HCT116 (cell line): ENCODE results near the gene FIBCD1. TPM values are rescaled to one million over a fixed set of nuclear protein-coding genes. Genes with fewer than 3 reads are reported as not detected.

ENCODE experiments used
- ATAC-seq: fragments of 200-7000 bp; cut with Tn5 transposase; 2 replicates; pipeline ENCODE4 v1.9.1; 2020; ENCODE audit warnings: mild to moderate bottlenecking, moderate library complexity
- BruUV-seq: library from RNA; stranded (reverse); fragments of 400-500 nt; replicated peaks from 2 replicates; lab custom pipeline; 2021; lab: Mats Ljungman, UMichigan
- CTCF ChIA-PET: fragments of 300-600 bp; sonication (Branson Sonifier 250); formaldehyde crosslinking; loops from one replicate; lab custom pipeline; 2021; ENCODE audit warnings: antibody characterized with exemption; lab: Charles Lee
- POLR2A ChIA-PET: fragments of 300-600, 350-600 bp; sonication (Branson Sonifier 250); formaldehyde crosslinking; loops from one replicate; lab custom pipeline; 2021; ENCODE audit warnings: antibody characterized with exemption; lab: Charles Lee
- RAD21 ChIA-PET, 2 experiments: fragments of 300-600 bp; sonication (Branson Sonifier 250); formaldehyde crosslinking; loops; one replicate each; lab custom pipeline; 2023; ENCODE audit warnings: low total read pairs in 2 of 2; ENCODE audit not compliant: uncharacterized antibody in 2 of 2, unreplicated experiment in 2 of 2, low non-redundant PET in 1 of 2; lab: Charles Lee
- DNase-seq: peaks from one replicate; pipeline ENCODE4 v3.0.0-alpha.2; 2010; ENCODE audit warnings: low read depth, low spot score
- H2AFZ ChIP-seq: fragments of 200-600 bp; shearing (Covaris generic), sonication (generic); 2 replicates; pipeline ENCODE4 v1.6.1; 2017; ENCODE audit warnings: low read depth, mixed run types, mixed read lengths, antibody characterized with exemption, low read length; ENCODE audit not compliant: poor library complexity, severe bottlenecking
- H3K27ac ChIP-seq: 2 replicates; pipeline ENCODE4 v1.5.1; 2012; ENCODE audit warnings: low read depth, low read length
- H3K27me3 ChIP-seq: fragments of 200-600 bp; sonication (generic); 2 replicates; pipeline ENCODE4 v1.6.1; 2016; ENCODE audit warnings: mixed run types, low read length, mixed read lengths; ENCODE audit not compliant: insufficient read depth
- H3K36me3 ChIP-seq, 2 experiments: fragments of 200-500 bp in 1 of 2; fragments of 200-600 bp in 1 of 2; sonication (Bioruptor generic) in 1 of 2; sonication (generic) in 1 of 2; 2 replicates each; pipeline versions ENCODE4 v1.5.1 to v1.6.1; 2014 to 2016; ENCODE audit warnings: low read length in 2 of 2, inconsistent platforms in 1 of 2, mixed read lengths in 1 of 2, mixed run types in 1 of 2; ENCODE audit not compliant: insufficient read depth in 2 of 2, control insufficient read depth in 1 of 2
- H3K4me1 ChIP-seq, 2 experiments: fragments of 200-600 bp in 1 of 2; sonication (generic) in 1 of 2; 2 replicates each; pipeline versions ENCODE4 v1.5.1 to v1.6.1; 2012 to 2017; ENCODE audit warnings: low read length in 2 of 2, inconsistent platforms in 1 of 2, mild to moderate bottlenecking in 1 of 2, mixed read lengths in 1 of 2, mixed run types in 1 of 2, moderate library complexity in 1 of 2; ENCODE audit not compliant: insufficient read depth in 2 of 2, control insufficient read depth in 1 of 2
- H3K4me2 ChIP-seq: fragments of 200-600 bp; sonication (generic); 2 replicates; pipeline ENCODE4 v1.6.1; 2017; ENCODE audit warnings: mixed run types, low read length, mixed read lengths
- H3K4me3 ChIP-seq, 2 experiments: fragments of 200-600 bp in 1 of 2; sonication (generic) in 1 of 2; replicated peaks in 1 of 2; 2 replicates each; pipeline ENCODE4 v1.5.1; 2011 to 2016; ENCODE audit warnings: low read length in 2 of 2, control low read depth in 1 of 2, low read depth in 1 of 2, mild to moderate bottlenecking in 1 of 2, mixed read lengths in 1 of 2, mixed run types in 1 of 2
- H3K79me2 ChIP-seq: fragments of 200-600 bp; sonication (generic); 2 replicates; pipeline ENCODE4 v1.6.1; 2017; ENCODE audit warnings: mild to moderate bottlenecking, mixed run types, low read length, moderate library complexity, mixed read lengths; ENCODE audit not compliant: insufficient read depth
- H3K9ac ChIP-seq: fragments of 200-600 bp; sonication (generic); 2 replicates; pipeline ENCODE4 v1.6.1; 2016; ENCODE audit warnings: low read length, mixed read lengths
- H3K9me2 ChIP-seq: fragments of 200-600 bp; sonication (generic), shearing (Covaris generic); 2 replicates; pipeline ENCODE4 v1.6.1; 2017; ENCODE audit warnings: mixed run types, mild to moderate bottlenecking, moderate library complexity; ENCODE audit not compliant: insufficient read depth
- H3K9me3 ChIP-seq, 2 experiments: fragments of 200-500 bp in 1 of 2; fragments of 200-600 bp in 1 of 2; sonication (Bioruptor generic) in 1 of 2; sonication (generic) in 1 of 2; 2 replicates each; pipeline ENCODE4 v1.6.1; 2014 to 2017; ENCODE audit warnings: low read length in 2 of 2, mixed read lengths in 2 of 2, inconsistent platforms in 1 of 2, low read depth in 1 of 2, mild to moderate bottlenecking in 1 of 2, mixed run types in 1 of 2, moderate library complexity in 1 of 2; ENCODE audit not compliant: control insufficient read depth in 1 of 2, insufficient read depth in 1 of 2
- H4K20me1 ChIP-seq: fragments of 200-600 bp; sonication (generic), shearing (Covaris generic); 2 replicates; pipeline ENCODE4 v1.6.1; 2017; ENCODE audit warnings: mixed run types, mild to moderate bottlenecking, moderate library complexity; ENCODE audit not compliant: insufficient read depth
- EGR1 ChIP-seq: IDR thresholded peaks from 2 replicates; pipeline ENCODE4 v1.6.1; 2012; ENCODE audit warnings: low read depth
- ELF1 ChIP-seq: IDR thresholded peaks from 2 replicates; pipeline ENCODE4 v1.6.1; 2012; ENCODE audit warnings: low read depth, borderline replicate concordance
- MAX ChIP-seq: IDR thresholded peaks from 2 replicates; pipeline ENCODE4 v1.6.1; 2012
- REST ChIP-seq: IDR thresholded peaks from 2 replicates; pipeline ENCODE4 v1.6.1; 2012; ENCODE audit warnings: low read depth
- ZBTB33 ChIP-seq: IDR thresholded peaks from 2 replicates; pipeline ENCODE4 v1.6.1; 2011; ENCODE audit warnings: mild to moderate bottlenecking, low read length, moderate library complexity; ENCODE audit not compliant: insufficient replicate concordance; ENCODE audit errors: extremely low read depth
- intact Hi-C: fragments of 100-400 bp; cut with micrococcal nuclease; formaldehyde crosslinking; loops from 2 replicates; pipeline ENCODE4 v1.10.0; 2022
- total RNA-seq: library from RNA; stranded (reverse); gene quantifications from one replicate; pipeline ENCODE4 v1.2.1, GENCODE V29; 2021; ENCODE audit not compliant: unreplicated experiment

Gene FIBCD1
- total RNA-seq, 1 experiment from 2014 or later, result 26.1 TPM

- Histone ChIP-seq H3K9me2 (no peaks in the 10 kb centered on the region), H3K9me3 (no peaks in the 10 kb centered on the region), H3K4me3 (no peak overlapping the region), H4K20me1 (no peaks in the 10 kb centered on the region), H2AFZ (no peak overlapping the region), H3K4me1 (no peaks in the 10 kb centered on the region), H3K79me2 (no peaks in the 10 kb centered on the region)
- intact Hi-C loops, result no loop called here
- RAD21 ChIA-PET, result interaction anchor here (0.7 to 1.5 kb wide), 3 partner anchors 33 to 181 kb away, joined by 3 to 4 read pairs (median 3); no protein-coding TSS in a partner anchor
- CTCF ChIA-PET, result interaction anchor here (1.3 to 2.9 kb wide), 4 partner anchors 25 to 152 kb away, joined by 3 to 21 read pairs (median 4); no protein-coding TSS in a partner anchor
- POLR2A ChIA-PET, result no interaction called here
- TF ChIP-seq EGR1, result no peak
- TF ChIP-seq REST, result no peak
- no peak for TF ChIP-seq MAX
- no peak for TF ChIP-seq ZBTB33
- TF ChIP-seq ELF1, result no peak
- TF ChIP-seq, all 23 proteins: peak for 0
- no TSS peak for BruUV-seq
- Histone ChIP-seq H3K27ac (no peak overlapping the region), H3K27me3 (no peaks in the 10 kb centered on the region), H3K9ac (no peak overlapping the region), H3K4me2 (no peak overlapping the region), H3K36me3 (no peaks in the 10 kb centered on the region)
- no peak for ATAC-seq
- DNase-seq, result no peak
Observed at GRCh38 chr9:130894546-130894945, 44.5 kb downstream of the FIBCD1 start.
